Tibial nerve (tissue), 3 donors: ENCODE data around the gene EDAR.

Experiments used
- CTCF ChIP-seq, 5 experiments: fragments of 200-600 bp in 3 of 5; fragments of 450-650 bp in 2 of 5; sonication (generic) in 3 of 5; IDR thresholded peaks; one replicate each; pipeline ENCODE4 v1.5.1; 2016 to 2019; ENCODE audit warnings: antibody characterized with exemption in 5 of 5, mild to moderate bottlenecking in 3 of 5, moderate library complexity in 2 of 5
- POLR2A ChIP-seq, 2 donors: fragments of 450-650 bp; IDR thresholded peaks; one replicate each; pipeline ENCODE4 v1.6.1; 2017; ENCODE audit warnings: antibody characterized with exemption in 2 of 2, mild to moderate bottlenecking in 2 of 2, moderate library complexity in 2 of 2

GRCh38 chr2:108983610-108984009 lies 5.4 kb downstream of the EDAR start:
- TF ChIP-seq CTCF (IDR thresholded peaks at IDR 0.05) (no peak), POLR2A (IDR thresholded peaks at IDR 0.05) (no peak)
